Measurements from ENCODE around the gene PRKCZ.

Gene PRKCZ

GRCh38 chr1:2148691-2149090 lies 98.5 kb downstream of the PRKCZ start:
- TF ChIP-seq, protein P1, sequence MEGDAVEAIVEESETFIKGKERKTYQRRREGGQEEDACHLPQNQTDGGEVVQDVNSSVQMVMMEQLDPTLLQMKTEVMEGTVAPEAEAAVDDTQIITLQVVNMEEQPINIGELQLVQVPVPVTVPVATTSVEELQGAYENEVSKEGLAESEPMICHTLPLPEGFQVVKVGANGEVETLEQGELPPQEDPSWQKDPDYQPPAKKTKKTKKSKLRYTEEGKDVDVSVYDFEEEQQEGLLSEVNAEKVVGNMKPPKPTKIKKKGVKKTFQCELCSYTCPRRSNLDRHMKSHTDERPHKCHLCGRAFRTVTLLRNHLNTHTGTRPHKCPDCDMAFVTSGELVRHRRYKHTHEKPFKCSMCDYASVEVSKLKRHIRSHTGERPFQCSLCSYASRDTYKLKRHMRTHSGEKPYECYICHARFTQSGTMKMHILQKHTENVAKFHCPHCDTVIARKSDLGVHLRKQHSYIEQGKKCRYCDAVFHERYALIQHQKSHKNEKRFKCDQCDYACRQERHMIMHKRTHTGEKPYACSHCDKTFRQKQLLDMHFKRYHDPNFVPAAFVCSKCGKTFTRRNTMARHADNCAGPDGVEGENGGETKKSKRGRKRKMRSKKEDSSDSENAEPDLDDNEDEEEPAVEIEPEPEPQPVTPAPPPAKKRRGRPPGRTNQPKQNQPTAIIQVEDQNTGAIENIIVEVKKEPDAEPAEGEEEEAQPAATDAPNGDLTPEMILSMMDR (IDR thresholded peaks at IDR 0.05; ENCODE audit: low read depth, low read length, missing control alignments), result no peak
- no peak overlapping the region for H3K4me3 ChIP-seq (replicated peaks; ENCODE audit: low read depth, low read length)
- DNase-seq (ENCODE audit: extremely low read depth, low read depth), result no peak

- TF ChIP-seq, protein P1 (IDR thresholded peaks at IDR 0.05; ENCODE audit: low read depth, low read length, missing control alignments), result no peak
- H3K4me3 ChIP-seq (replicated peaks; ENCODE audit: low read depth, low read length), result no peak overlapping the region
- DNase-seq (ENCODE audit: extremely low read depth, low read depth), result no peak
Measured at GRCh38 chr1:2150801-2151200, 100.6 kb downstream of the PRKCZ start.

- no peak for DNase-seq (ENCODE audit: extremely low read depth, low read depth)
- H3K4me3 ChIP-seq (replicated peaks; ENCODE audit: low read depth, low read length), result no peak overlapping the region
- TF ChIP-seq, protein P1 (IDR thresholded peaks at IDR 0.05; ENCODE audit: low read depth, low read length, missing control alignments), result no peak
Measured at GRCh38 chr1:2151252-2151651, 101.0 kb downstream of the PRKCZ start.

DNA sequence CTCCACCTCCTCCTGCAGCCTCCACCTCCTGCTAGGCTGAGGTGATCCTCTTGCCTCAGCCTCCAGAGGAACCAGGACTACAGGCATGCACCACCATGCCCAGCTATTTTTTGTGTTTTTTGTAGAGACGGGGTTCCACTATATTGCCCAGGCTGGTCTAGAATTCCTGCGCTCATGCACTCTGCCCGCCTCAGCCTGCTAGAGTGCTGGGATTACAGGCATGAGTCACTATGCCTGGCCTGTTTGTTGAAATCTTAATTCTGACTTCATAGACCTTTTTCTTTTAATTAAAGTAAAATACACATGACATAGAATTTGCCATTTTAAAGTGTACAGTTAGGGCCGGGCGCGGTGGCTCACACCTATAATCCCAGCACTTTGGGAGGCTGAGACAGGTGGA lies 101.7 kb downstream of the PRKCZ start:
- TF ChIP-seq, protein P1 (IDR thresholded peaks at IDR 0.05; ENCODE audit: low read depth, low read length, missing control alignments), result no peak
- DNase-seq (ENCODE audit: extremely low read depth, low read depth), result no peak
- H3K4me3 ChIP-seq (replicated peaks; ENCODE audit: low read depth, low read length), result no peak overlapping the region

DNA sequence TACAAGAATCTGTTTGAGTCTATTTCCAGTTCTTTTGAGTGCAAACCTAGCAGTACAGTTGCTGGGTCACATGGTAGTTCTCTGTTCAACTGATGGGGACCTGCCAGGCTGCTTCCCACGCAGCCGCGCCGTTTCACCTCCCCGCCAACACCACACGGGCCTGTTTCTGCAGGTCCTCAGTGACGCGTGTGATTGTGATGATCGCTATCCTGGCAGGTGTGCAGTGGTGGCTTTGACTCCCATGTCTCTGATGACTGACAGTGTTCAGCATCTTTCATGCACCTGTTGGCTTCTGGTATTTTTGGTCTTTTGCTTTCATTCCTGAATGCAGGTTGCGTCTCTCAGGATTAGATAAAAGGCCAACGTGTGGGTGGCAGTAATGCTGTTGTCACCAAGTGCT lies 102.7 kb downstream of the PRKCZ start:
- H3K4me3 ChIP-seq (replicated peaks; ENCODE audit: low read depth, low read length), result no peak overlapping the region
- TF ChIP-seq, protein P1 (IDR thresholded peaks at IDR 0.05; ENCODE audit: low read depth, low read length, missing control alignments), result no peak
- no peak for DNase-seq (ENCODE audit: extremely low read depth, low read depth)

GRCh38 chr1:2154022-2154421 lies 103.8 kb downstream of the PRKCZ start:
- TF ChIP-seq, protein P1 (IDR thresholded peaks at IDR 0.05; ENCODE audit: low read depth, low read length, missing control alignments), result no peak
- H3K4me3 ChIP-seq (replicated peaks; ENCODE audit: low read depth, low read length), result no peak overlapping the region
- no peak for DNase-seq (ENCODE audit: extremely low read depth, low read depth)

GRCh38 chr1:2155147-2155598 lies 105.0 kb downstream of the PRKCZ start:
- H3K4me3 ChIP-seq (replicated peaks; ENCODE audit: low read depth, low read length), result no peak overlapping the region
- DNase-seq (ENCODE audit: extremely low read depth, low read depth), result no peak
- TF ChIP-seq, protein P1 (IDR thresholded peaks at IDR 0.05; ENCODE audit: low read depth, low read length, missing control alignments), result no peak
